CD4-positive, alpha-beta T cell treated with Interferon alpha-2 for 1 hour (primary cell): ENCODE data around the gene SETDB1.
"Not testable (repeated sequence)": the region's sequence is repeated elsewhere in the genome, so short reads cannot be mapped to it uniquely, and the experiment has no call there.

Source experiments
- DNase-seq, 2 donors: peaks; one replicate each; pipeline ENCODE4 v3.0.0-alpha.2; 2020 to 2022

The SETDB1 gene

DNA sequence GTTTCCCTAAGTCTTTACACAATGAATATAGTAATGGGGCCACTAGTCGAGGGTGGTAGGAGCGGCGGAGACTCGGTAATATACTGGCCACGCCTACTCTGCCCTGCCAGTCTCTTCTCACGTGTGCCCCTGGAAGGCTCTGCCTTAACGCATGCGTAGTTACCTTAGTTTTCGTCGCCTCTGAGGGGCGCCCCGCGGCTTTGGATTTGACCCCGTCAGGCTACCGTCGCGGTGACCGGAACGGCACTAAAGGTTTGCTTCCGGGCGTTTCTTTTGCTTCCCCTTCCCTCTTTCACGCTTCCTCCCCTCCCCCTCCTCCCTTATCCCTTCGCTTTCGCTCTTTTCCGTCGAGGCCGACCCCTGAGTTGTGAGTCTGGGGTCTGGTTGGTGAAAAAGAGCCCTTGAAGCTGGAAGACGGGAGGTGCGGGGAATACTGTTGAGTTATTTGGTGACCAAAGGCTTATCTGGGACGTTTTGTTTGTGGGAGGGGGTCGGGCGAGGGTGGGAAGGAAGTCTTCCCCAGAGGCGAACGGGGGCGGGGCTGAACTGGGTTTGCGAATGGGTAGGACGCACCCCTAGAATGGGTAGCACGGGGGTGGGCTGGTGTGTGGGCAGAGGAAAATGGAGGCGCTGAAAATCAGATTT is at the start of gene SETDB1:
Gene SETDB1 (plus strand): TSS at position 267 of the 645 bp plus-strand sequence. CDS start 1,352 bp downstream, outside the sequence.
- peak; percentile 97 for DNase-seq

DNA sequence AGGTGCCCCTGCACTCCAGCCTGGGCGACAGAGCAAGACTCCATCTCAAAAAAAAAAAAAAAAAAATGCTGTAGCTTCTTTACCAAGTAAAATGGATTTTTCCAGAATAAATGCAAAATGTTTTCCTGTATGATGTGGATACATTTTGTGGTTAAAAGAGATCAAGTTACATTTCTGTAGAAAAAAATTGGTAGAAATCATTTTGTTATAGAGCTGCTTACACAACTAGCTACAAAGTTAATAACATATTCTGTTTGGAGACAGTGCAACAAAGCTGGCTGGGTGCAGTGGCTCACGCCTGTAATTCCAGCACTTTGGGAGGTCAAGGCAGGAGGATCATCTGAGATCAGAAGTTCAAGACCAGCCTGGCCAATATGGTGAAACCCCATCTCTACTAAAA is 47.2 kb upstream of the SETDB1 start:
- DNase-seq, result not testable (repeated sequence)

DNA sequence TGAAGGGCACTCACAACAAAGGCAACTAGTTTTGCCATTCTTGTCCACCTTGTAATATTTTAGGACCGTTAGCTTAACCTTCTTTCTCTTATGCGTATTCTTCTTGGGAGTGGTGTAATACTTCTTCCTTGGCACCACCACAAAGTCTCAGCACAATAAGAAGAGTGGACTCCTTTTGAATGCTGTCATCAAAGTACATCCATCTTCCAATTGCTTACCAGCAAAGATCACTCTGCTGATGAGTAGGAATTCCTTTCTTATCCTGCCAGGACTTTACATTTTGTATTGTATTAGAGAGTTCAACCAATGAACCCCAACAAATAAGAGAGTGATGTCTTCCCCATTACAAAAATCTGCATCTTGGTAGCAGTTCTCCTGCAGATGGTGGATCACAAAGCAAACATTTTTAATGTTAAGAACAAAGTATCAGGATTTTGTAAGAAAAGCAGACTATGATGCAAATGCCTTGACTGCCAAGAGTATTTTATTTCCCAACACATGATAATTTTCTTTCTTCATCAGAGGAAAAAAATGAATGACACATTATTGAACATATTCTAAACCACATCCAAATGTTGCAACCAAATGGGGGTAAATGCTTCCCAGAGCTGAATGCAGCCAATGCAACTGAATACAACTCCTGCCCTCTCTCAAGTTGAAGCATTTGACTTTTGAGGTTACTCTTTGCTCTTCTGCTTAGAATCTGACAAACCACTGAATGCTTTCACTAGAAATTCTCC is 44.7 kb upstream of the SETDB1 start:
- no peak for DNase-seq

DNA sequence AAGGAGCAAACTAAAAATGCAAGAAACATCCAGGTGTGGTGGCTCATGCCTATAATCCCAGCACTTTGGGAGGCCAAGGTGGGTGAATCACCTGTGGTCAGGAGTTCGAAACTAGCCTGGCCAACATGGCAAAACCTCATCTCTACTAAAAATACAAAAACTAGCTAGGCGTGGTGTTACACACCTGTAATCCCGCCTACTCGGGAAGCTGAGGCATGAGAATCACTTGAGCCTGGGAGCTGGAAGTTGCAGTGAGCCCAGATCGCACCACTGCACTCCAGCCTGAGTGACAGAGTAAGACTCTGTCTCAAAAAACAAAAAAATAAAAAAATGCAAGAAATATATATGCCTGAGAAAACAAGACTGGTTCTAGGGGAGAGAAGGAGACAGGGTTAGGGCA is 43.0 kb upstream of the SETDB1 start:
- DNase-seq, result not testable (repeated sequence)

DNA sequence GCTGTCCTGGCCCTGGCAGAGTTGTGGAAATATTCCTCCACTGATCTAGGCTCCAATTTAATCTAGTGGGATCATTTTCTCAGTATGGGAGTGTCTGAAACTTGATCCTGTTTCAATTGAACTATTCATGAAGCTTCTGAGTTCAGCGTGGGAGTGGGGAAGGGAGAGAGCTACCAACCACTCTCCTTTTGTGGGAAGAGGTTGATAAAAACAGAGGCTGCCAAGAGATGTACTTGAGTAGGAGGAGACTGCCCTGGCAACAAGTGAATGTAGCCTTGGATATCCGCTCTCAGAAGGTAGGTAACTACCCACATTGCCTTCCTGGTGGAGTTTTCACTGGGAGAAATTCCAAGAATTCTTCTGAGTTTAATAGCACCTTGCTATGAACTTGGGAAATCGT is 39.1 kb upstream of the SETDB1 start, which contains the start of gene CTXND2:
Gene CTXND2 (plus strand): TSS at position 119 of the 400 bp plus-strand sequence. CDS start 25,179 bp downstream, outside the sequence.
- DNase-seq, result no peak

DNA sequence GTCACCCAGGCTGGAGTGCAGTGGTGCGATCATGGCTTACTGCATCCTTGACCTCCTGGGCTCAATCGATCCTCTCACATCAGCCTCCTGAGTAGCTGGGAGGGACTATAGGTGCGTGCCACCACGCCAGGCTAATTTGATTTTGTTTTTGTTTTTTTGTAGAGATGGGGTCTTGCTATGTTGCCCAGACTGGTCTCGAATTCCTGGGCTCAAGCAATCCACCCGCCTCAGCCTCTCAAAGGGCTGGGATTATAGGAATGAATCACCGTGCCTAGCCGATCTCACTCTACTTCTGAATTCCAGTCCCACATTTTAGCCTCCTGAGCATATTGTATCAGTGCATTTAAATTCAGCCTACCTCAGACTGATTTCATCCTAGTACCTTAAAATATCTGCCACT is 37.4 kb upstream of the SETDB1 start:
- no peak for DNase-seq

DNA sequence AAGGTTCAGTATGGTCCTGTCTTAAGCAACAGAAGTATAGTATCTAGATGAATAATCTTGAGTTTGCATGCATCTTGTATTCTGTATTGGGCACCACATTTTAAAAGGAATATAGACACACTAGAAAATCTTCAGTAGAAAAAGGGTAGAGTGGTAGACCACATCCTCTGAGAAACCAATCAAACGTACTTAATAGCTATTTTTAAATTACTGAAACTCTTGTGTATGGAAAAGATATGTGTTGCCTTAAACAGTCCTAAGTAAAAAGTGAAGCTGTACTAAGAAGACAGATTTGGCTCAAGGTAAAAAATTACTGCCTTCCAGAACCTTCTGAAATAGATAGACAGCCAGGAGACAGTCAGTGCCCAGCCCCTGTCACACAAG is 36.1 kb upstream of the SETDB1 start:
- DNase-seq, result peak in 1 of 2 donors; percentile 14

DNA sequence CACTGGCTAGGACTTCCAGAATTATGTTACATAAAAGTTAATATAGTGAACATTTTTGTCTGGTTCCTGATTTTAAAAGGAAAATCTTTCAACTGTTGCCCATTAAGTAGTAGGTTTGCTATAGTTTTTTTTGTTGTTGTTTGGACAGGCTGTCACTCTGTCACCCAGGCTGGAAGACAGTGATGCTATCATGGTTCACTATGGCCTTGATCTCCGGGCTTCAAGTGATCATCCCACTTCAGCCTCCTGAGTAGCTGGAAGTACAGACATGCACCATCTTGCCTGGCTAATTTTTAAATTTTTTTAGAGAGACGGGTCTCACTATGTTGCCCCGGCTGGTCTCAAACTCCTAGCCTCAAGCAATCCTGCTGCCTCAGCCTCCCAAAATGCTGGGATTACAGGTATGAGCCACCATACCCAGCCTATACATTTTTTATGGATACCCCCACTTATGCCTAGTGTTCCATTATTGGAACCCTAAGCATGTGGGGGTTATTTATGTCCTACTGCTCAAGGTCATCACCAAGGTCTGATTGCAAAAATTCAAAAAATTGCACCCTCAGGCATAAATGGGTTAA is 32.7 kb upstream of the SETDB1 start:
- no peak for DNase-seq

DNA sequence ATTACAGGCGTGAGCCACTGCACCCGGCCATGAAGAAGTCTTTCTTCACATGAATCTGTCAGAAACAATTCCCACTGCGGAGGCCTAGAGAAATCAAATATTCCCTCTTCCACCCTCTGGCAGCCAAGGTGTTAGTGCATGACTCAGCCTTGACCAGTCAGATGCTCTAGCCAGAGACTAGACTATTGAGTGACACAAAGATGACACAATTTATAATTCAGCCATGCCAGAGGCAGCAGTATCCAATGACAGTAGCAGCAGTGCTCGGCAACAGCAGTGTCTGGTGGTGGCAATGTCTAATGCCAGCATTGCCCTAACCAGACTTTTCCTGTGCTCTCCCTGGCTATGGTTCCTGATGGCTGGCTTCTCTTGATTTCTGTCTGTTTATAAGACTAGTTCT is 30.5 kb upstream of the SETDB1 start:
- no peak for DNase-seq

DNA sequence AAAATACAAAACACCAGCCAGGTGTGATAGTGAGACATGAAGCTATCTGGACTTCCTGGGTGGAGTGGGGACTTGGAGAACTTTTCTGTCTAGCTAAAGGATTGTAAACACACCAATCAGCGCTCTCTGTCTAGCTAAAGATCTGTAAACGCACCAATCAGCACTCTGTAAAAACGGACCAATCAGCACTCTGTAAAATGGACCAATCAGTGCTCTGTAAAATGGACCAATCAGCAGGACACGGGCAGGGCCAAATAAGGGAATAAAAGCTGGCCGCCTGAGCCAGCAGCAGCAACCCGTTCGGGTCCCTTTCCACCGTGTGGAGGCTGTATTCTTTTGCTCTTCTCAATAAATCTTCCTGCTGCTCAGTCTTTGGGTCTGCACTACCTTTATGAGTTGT is 26.4 kb upstream of the SETDB1 start:
- DNase-seq, result not testable (repeated sequence)

DNA sequence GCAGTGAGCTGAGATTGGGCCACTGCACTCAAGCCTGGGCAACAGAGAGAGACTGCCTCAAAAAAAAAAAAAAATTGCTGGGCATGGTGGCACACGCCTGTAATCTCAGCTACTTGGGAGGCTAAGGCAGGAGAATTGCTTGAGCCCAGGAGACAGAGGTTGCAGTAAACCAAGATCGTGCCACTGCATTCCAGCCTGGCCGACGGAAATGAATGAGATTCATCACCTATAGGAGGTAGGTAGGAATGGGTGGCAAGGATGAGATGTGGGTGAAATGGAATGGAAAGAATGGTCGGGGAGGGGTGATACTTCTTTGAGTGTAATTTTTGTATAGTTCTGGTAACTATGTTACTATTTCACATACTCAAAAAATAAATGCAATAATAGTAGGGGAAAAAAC is 23.8 kb upstream of the SETDB1 start:
- no peak for DNase-seq

DNA sequence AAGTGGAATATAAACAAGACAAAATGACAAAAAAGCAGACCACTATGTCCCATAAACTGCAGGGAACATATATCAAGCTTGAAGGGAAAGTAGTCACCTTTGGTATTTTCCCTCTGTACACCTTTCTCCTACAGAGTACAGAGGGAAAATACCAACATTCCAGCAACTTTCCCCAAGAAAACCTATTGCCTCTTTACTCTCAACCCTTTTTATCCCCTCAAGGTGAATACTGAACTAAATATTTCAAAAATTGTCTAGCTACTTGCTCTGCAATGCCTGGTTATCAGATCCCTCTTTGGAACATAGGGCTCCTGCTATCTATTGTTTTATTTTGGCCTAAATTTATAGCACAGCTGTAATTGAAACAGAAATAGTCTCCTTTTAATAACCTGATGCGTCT is 23.4 kb upstream of the SETDB1 start:
- no peak for DNase-seq

DNA sequence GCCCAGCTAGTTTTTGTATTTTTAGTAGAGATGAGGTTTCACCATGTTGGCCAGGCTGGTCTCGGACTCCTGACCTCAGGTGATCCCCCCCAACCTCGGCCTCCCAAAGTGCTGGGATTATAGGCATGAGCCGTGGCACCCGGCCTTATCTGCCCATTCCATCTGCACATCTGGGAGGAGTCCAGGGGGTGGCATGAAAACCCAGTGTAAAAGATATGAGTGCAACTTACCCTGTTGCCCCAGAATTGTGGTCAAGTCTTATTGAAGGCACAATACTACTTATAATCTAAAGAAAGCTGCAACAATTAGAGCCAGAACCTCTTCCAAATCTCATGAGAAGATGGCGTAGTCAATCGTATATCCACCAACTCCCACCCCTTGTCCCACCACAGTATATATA is 20.9 kb upstream of the SETDB1 start:
- no peak for DNase-seq

DNA sequence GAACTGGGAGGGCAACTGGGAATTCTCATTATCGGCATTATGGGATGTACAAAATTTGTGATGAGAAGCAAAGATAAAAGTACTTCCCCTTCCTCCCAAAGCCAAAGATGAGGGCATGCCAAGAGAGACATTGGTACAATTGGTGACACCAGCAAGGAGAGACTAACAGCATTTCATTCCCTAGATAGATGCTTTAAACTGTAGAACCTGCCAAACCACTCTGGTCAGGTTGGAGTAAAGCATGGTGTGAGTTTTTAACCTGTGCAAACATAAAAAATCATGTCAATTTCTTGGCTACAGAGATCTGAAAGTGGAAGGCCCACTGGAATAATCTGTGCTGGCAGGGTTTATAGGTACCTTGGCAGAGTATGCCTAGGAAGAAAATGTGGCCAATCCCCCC is 19.8 kb upstream of the SETDB1 start:
- DNase-seq, result no peak

DNA sequence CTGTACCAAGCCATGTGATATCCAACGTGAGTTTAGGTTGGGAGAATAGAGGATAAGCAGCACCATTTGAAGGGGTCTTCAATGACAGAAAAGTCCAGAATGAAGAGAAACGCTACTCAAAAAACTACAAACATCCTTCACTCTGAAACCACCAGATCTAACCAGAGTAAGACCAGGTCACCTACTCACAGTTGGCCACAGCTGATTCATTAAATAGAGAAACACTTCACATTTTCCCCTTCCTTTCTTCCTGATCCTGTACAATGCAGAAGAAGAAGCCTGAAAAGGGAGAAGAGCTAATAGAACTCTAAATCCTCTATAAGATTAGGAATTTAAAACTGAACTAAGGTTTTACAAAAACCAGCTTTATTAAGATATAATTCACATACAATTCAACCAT is 19.4 kb upstream of the SETDB1 start:
- DNase-seq, result no peak

DNA sequence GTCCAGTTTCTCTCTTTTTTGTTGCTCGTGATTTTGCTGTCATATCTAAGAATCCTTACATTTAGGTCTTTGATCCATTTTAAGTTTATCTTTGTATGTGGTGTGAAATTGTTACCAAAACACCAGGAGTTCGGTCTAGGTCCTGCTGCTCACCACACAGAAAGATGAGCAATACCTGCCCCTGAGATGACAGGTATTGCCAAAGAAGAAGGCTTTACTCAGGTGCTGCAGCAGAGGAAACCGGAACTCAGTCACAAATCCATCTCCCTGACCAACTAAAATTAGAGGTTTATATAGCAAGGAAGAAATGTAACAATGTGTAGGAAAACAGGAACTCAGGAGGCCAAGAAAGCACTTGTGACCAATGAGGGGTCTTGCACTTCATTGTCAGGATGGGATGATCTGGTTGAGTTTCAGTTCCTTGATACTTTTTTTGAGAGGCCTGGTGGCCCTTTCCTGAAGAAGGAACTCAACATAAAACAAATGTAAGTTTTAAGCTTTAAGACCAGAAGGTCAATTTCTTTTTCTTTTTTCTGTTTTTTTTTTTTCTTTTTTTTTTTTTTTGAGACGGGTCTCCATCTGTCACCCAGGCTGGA is 16.5 kb upstream of the SETDB1 start:
- no peak for DNase-seq

DNA sequence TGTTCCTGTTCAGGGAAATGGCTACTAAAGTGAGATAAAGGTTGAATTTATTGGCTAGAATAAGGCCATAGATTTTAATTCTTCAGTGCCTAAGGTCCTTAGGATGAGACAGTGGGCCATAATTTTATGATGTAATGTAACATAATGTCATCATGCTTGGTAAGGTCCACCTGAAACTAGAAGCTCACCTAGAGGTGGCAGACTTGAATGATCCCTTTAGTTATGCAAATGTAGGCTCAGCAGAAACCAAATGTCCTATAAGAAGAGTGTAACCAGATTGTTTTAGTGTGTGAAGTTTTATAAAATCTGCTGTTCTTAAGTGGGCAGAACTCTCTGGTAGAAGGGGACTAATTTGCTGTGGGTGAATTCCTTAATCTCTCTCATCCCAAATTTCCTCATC is 13.5 kb upstream of the SETDB1 start:
- DNase-seq, result no peak

DNA sequence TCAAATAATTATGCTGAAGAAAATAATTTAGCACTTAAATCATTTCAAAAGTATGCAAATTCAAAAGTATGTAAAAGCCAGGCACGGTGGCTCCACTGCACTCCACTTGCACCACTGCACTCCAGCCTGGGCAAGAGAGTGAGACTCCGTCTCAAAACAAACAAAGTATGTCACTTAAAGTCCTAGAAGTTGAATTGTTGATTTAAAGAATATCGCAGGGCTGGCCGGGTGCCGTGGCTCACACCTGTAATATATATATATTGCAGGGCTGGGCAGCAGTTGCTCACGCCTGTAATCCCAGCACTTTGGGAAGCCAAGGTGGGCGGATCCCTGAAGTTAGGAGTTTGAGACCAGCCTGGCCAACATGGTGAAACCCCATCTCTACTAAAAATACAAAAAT is 8.8 kb upstream of the SETDB1 start:
- no peak for DNase-seq

DNA sequence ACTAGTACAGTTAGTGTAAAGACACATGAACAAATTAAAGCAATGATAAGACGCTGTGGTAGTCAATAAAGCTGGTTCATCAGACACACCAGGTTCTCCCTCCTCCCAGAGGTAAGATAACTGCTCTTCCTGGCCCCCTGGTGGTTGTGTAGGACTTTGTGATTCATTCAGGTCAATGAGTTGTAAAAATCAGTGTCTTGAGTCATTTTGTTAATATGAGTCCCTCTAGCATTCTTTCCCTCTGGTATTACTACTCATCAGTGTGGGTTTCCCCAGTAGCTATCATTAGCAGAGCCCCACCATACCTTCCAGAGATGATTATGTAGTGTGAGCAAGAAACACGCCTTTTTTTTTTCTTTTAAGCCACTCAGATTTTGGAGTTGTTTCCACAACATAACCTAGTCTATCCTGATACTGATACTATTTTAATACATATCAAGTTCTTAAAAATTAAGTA is 3.6 kb upstream of the SETDB1 start:
- DNase-seq, result peak; percentile 75 to 83

DNA sequence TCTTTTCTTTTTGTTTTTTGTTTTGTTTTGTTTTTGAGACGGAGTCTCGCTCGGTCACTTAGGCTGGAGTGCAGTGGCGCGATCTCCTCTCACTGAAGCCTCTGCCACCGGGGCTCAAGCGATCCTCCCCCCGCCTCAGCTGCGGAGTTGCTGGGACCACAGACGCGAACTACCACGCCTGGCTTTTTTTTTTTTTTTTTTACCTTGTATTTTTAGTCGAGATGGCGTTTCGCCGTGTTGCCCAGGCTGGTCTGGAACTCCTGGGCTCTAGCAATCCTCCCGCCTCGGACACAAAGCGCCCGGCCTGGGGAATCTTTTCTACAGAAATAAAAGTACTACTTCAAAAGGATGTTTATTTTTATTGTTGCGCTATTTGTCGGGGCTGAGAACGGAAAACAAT is 1.1 kb upstream of the SETDB1 start:
- peak in 1 of 2 donors; percentile 13 for DNase-seq

DNA sequence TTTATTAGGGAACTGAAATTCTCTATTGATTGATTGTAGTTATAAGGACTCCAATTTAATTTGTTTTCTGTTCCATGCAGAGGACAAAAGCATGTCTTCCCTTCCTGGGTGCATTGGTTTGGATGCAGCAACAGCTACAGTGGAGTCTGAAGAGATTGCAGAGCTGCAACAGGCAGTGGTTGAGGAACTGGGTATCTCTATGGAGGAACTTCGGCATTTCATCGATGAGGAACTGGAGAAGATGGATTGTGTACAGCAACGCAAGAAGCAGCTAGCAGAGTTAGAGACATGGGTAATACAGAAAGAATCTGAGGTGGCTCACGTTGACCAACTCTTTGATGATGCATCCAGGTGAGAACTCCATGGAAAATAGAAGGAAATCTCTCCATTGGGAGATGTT is 1.5 kb downstream of the SETDB1 start:
- DNase-seq, result no peak

DNA sequence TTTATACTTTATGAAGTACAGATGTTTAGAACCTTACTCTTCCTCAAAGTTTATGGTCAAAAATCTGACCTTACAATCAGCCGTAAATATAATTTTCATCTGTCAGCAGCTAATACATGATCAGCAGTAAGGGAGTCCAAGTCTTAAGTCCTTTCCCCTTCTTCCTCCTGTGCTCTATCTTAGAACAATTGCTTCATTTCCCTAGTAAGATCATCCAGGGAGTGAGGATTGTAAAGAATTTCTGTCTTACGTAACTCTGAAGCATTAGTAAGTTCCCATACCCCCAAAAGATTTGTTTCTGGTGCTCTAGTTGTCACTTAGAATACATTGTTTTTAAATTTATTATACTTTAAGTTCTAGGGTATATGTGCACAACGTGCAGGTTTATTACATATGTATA is 2.1 kb downstream of the SETDB1 start:
- DNase-seq, result no peak

DNA sequence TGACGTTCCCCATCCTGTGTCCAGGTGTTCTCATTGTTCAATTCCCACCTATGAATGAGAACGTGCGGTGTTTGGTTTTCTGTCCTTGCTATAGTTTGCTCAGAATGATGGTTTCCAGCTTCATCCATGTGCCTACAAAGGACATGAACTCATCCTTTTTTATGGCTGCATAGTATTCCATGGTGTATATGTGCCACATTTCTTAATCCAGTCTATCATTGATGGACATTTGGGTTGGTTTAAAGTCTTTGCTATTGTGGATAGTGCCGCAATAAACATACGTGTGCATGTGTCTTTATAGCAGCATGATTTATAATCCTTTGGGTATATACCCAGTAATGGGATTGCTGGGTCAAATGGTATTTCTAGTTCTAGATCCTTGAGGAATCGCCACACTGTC is 2.6 kb downstream of the SETDB1 start:
- DNase-seq, result not testable (repeated sequence)

DNA sequence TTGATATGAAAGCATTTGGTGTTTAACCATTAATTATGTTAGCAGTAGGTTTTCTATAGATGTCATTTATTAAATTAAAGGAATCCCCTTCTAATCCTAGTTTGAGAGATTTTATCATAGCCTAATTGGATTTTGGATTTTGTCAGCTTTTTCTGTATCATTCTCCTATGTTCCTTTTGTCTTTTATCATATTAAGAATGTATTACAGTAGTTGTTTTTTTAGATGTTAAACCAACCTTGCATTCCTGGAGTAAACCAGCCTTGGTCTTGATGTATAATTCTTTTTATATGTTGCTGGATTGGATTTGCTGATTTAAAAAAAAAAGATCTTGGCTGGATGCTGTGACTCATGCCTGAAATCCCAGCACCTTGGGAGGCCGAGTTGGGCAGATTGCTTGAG is 5.6 kb downstream of the SETDB1 start:
- peak in 1 of 2 donors; percentile 28 for DNase-seq
